AG04449 (cell line): ENCODE measurements around the gene PTPN7.
A peak's percentile ranks its signal among the peaks of the same experiment; 100 is the strongest.

Experiments
- CTCF ChIA-PET: fragments of 350-600 bp; formaldehyde crosslinking; extraction: SDS; loops from one replicate; lab custom pipeline; 2021; ENCODE audit warnings: antibody characterized with exemption; lab: Yijun Ruan, JAX
- POLR2A ChIA-PET: fragments of 400-600, 350-600 bp; formaldehyde crosslinking; extraction: SDS; loops from one replicate; lab custom pipeline; 2020; ENCODE audit warnings: antibody characterized with exemption, inconsistent platforms; lab: Yijun Ruan, JAX
- DNase-seq: peaks from one replicate; pipeline ENCODE4 v3.0.0-alpha.2; 2010; ENCODE audit warnings: low read depth, low spot score
- H3K4me3 ChIP-seq: 2 replicates; pipeline ENCODE4 v1.5.1; 2011; ENCODE audit warnings: low read depth, mild to moderate bottlenecking, control low read depth, low read length
- TF ChIP-seq, protein P1 (sequence below): IDR thresholded peaks from one replicate; pipeline ENCODE4 v1.5.1; 2011; ENCODE audit warnings: mild to moderate bottlenecking, moderate library complexity, low read length, control low read depth, inconsistent platforms; ENCODE audit not compliant: insufficient read depth; ENCODE audit errors: missing control alignments

PTPN7 gene

DNA sequence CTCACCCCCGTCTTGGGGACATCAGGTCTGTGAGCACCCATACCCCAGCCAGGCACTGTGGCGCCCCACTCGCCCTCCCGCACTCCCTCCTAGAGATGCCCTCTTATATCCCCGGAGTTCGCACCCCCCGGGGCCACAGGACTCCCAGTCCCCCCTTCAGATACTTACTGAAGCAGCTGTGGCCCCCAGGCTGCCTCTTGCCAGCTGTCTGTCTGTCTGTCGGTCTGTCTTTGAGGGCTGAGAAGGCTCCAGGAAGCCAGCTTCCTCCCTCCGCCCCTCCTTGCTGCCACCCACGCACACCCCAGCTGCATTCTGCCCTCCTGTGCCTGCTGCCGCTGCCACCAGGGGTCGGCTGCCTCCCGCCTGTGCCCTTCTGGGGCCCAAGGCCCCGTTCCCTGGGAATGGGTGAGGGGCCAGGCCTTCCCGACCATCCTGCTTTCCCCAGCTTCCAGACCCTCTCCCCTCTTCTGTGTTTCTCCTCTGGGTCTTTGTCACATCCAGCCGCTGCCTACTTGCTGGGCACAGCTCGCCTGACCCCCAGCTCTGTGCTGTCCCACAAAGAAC, at the start of gene PTPN7:
Gene PTPN7 (minus strand): TSS at position 226 of the 564 bp plus-strand sequence. CDS start 1,200 bp downstream, outside the sequence.
- H3K4me3 ChIP-seq: no peak within 1 kb of the TSS
- TF ChIP-seq, protein P1, sequence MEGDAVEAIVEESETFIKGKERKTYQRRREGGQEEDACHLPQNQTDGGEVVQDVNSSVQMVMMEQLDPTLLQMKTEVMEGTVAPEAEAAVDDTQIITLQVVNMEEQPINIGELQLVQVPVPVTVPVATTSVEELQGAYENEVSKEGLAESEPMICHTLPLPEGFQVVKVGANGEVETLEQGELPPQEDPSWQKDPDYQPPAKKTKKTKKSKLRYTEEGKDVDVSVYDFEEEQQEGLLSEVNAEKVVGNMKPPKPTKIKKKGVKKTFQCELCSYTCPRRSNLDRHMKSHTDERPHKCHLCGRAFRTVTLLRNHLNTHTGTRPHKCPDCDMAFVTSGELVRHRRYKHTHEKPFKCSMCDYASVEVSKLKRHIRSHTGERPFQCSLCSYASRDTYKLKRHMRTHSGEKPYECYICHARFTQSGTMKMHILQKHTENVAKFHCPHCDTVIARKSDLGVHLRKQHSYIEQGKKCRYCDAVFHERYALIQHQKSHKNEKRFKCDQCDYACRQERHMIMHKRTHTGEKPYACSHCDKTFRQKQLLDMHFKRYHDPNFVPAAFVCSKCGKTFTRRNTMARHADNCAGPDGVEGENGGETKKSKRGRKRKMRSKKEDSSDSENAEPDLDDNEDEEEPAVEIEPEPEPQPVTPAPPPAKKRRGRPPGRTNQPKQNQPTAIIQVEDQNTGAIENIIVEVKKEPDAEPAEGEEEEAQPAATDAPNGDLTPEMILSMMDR: peak; percentile 19
- no peak for DNase-seq
- ChIA-PET POLR2A (no interaction called here), CTCF (interaction anchor here (1.7 kb wide), 1 partner anchor 25 kb away, joined by 6 read pairs; no protein-coding TSS in a partner anchor)

DNA sequence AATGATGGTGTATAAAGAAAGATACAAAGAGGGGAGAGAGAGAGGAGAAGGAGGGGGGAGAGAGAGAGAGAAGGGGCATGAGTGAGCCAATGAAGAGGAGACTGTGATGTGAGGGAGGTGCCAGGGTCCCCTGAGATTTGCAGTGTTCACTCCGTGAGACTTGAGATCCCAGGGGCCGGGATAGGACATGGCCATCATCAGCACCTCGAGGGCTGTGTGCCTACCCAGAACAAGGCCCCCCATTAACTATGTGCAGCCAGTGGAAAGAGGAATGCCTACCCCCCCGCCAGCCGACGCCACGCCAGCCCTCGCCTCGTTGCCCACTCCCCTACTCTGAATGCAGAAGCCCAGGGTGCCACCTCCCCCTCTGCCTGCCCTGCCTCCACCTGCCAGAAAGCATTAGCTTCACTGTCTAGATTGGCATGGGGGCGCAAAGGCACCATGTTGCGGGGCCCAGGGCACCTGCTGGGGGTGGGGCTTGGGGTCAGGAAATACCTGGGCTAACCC, 48.0 kb upstream of the PTPN7 start:
- no peak for DNase-seq
- TF ChIP-seq, protein P1: no peak
- ChIA-PET POLR2A (no interaction called here), CTCF (interaction anchor here (1.5 to 1.6 kb wide), 2 partner anchors 18 to 28 kb away, joined by 5 to 6 read pairs; no protein-coding TSS in a partner anchor)
- no peak overlapping the region for H3K4me3 ChIP-seq

DNA sequence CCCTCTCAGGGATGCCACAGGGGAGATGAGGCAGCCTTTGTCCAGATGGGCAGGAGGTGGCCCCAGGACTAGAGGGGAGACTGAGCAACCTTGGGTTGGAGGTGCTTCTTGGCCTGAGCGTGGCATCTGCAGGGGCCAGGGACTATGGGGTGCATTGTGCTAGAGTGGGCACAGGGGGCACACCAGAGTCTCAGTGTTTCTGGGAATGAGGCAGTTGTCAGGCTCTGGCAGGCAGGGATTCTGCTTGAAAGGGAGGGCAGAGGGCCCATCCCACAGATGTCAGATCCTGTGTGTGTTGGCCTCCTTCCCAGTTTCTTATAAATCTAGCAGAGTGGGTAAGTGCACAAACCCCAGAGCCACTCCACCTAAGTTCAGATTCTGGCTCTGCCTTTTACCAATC, 46.9 kb upstream of the PTPN7 start:
- CTCF ChIA-PET: interaction anchor here (1.1 to 1.5 kb wide), 4 partner anchors 15 to 101 kb away, joined by 3 to 6 read pairs (median 4); no protein-coding TSS in a partner anchor
- peak; percentile 23 for DNase-seq
- H3K4me3 ChIP-seq: no peak overlapping the region
- TF ChIP-seq, protein P1: peak; percentile 23
- POLR2A ChIA-PET: no interaction called here

DNA sequence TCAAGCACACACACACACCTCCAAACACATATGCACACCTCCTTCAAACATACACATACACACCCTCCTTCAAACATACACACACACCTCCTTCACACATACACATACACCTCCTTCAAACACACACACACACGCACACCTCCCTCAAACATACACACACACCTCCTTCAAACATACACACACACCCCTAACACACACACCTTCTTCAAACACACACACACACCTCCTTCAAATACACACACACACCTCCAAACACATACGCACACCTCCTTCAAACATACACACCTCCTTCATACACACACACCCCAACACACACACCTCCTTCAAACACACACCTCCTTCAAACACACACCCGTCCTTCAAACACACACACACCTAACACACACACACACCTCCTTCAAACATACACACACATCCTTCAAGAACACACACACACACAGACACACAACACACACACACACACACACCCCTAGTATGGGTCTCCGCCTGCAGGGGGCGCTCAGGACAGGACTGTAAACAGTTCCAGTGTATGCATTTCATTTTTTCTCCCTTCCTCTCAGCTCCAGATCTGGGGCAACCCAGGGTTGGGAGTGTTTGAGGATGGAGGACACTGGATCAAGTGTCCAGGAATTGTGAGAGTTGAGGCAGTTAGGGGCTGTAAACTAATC, 45.3 kb upstream of the PTPN7 start:
- DNase-seq: no peak
- ChIA-PET POLR2A (no interaction called here), CTCF (interaction anchor here (0.8 to 1.3 kb wide), 3 partner anchors 16 to 111 kb away, joined by 4 read pairs; no protein-coding TSS in a partner anchor)
- TF ChIP-seq, protein P1: no peak
- no peak overlapping the region for H3K4me3 ChIP-seq

DNA sequence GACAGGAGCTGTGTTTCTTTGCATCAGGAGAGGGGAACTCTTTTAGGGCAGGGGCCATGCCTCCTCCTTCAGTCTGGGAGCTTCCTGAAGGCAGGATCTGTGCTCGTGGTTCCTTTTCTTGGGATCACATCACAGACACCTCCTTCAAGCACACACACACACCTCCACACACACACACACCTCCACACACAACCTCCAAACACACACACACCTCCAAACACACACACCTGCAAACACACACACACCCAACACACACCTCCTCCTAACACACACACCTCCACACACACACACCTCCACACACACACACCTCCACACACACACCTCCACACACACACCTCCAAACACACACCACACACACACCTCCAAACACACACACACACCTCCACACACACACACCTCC, 43.7 kb upstream of the PTPN7 start:
- DNase-seq: no peak
- no peak overlapping the region for H3K4me3 ChIP-seq
- CTCF ChIA-PET: interaction anchor here (0.9 to 2.5 kb wide), 2 partner anchors 10 to 15 kb away, joined by 3 to 13 read pairs; partner anchors contain the start of gene LGR6
- POLR2A ChIA-PET: no interaction called here
- TF ChIP-seq, protein P1: no peak
